CD4-positive, alpha-beta T cell (primary cell): Measurements from ENCODE around the gene DOP1B. TPM values are rescaled to one million over a fixed set of nuclear protein-coding genes. Genes with fewer than 3 reads are reported as not detected.

Experiments
- ATAC-seq: fragments of 200-7000 bp; cut with Tn5 transposase; one replicate; pipeline ENCODE4 v1.10.0; 2022; ENCODE audit warnings: mild to moderate bottlenecking; ENCODE audit not compliant: poor library complexity
- CTCF ChIA-PET: fragments of 350-600 bp; sonication (Branson Sonifier 250); formaldehyde crosslinking; loops from one replicate; lab custom pipeline; 2021; ENCODE audit warnings: antibody characterized with exemption, inconsistent platforms; lab: Charles Lee
- POLR2A ChIA-PET: fragments of 350-600 bp; sonication (Branson Sonifier 250); formaldehyde crosslinking; loops from one replicate; lab custom pipeline; 2021; ENCODE audit warnings: antibody characterized with exemption, inconsistent platforms; lab: Charles Lee
- DNase-seq, 14 experiments: peaks; one replicate each; pipeline ENCODE4 v3.0.0-alpha.2; 2013 to 2020; ENCODE audit warnings: mixed read lengths in 2 of 14
- H3K27ac ChIP-seq, 2 donors: one replicate each; pipeline versions ENCODE4 v1.5.1 to v1.7.0; 2013; ENCODE audit warnings: low read length in 2 of 2, low read depth in 1 of 2, mild to moderate bottlenecking in 1 of 2
- H3K27me3 ChIP-seq, 2 experiments: 1 replicate in 1 of 2; 2 replicates in 1 of 2; pipeline versions ENCODE4 v1.6.1 to v1.7.0; 2013; ENCODE audit warnings: low read length in 2 of 2, control low read depth in 1 of 2, mild to moderate bottlenecking in 1 of 2, moderate library complexity in 1 of 2; ENCODE audit not compliant: insufficient read depth in 2 of 2, control insufficient read depth in 1 of 2
- H3K36me3 ChIP-seq: one replicate; pipeline ENCODE4 v1.6.1; 2013; ENCODE audit warnings: low read length, control low read depth; ENCODE audit not compliant: insufficient read depth
- H3K4me1 ChIP-seq: one replicate; pipeline ENCODE4 v1.6.1; 2013; ENCODE audit warnings: low read length, control low read depth; ENCODE audit not compliant: insufficient read depth
- H3K4me3 ChIP-seq: one replicate; pipeline ENCODE4 v1.5.1; 2013; ENCODE audit warnings: mild to moderate bottlenecking, low read length, moderate library complexity
- H3K9me3 ChIP-seq, 2 experiments: 1 replicate in 1 of 2; 2 replicates in 1 of 2; pipeline versions ENCODE4 v1.6.1 to v1.7.0; 2013; ENCODE audit warnings: low read length in 2 of 2, mild to moderate bottlenecking in 2 of 2, control low read depth in 1 of 2, moderate library complexity in 1 of 2; ENCODE audit not compliant: control insufficient read depth in 1 of 2, insufficient read depth in 1 of 2
- H3K27ac Mint-ChIP-seq: one replicate; pipeline ENCODE4 v1.8.0; 2020; ENCODE audit warnings: mixed read lengths
- H3K27me3 Mint-ChIP-seq: one replicate; pipeline ENCODE4 v1.8.0; 2021; ENCODE audit warnings: mixed read lengths
- H3K36me3 Mint-ChIP-seq: one replicate; pipeline ENCODE4 v1.8.0; 2021; ENCODE audit warnings: low read depth, mixed read lengths
- H3K4me1 Mint-ChIP-seq: one replicate; pipeline ENCODE4 v1.8.0; 2021; ENCODE audit warnings: low read depth, mixed read lengths
- H3K4me3 Mint-ChIP-seq: one replicate; pipeline ENCODE4 v1.8.0; 2020; ENCODE audit warnings: mild to moderate bottlenecking, mixed read lengths
- H3K9me3 Mint-ChIP-seq: one replicate; pipeline ENCODE4 v1.8.0; 2020; ENCODE audit warnings: mixed read lengths
- CTCF ChIP-seq: fragments of 200-600 bp; IDR thresholded peaks from one replicate; pipeline ENCODE4 v1.8.0; 2022; ENCODE audit warnings: antibody characterized with exemption, mild to moderate bottlenecking
- intact Hi-C, 2 experiments: fragments of 100-400 bp; cut with DNase I in 1 of 2; cut with micrococcal nuclease in 1 of 2; formaldehyde crosslinking; loops; one replicate each; pipeline versions ENCODE4 v1.15.1 to v1.9.0; 2023 to 2025; cut with DNase I, micrococcal nuclease
- total RNA-seq, 174 experiments: library from RNA in 2 of 174; stranded (reverse) in 2 of 174; gene quantifications; one replicate each; pipeline ENCODE4 v1.2.3 and lab custom pipeline; 2021 to 2026

Gene DOP1B
- total RNA-seq, 2 experiments from 2014 or later = 11.0 to 12.7 TPM

- DNase-seq = no peak
- ChIA-PET CTCF (interaction anchor here (0.6 kb wide), 1 partner anchor 105 kb away, joined by 3 read pairs; no protein-coding TSS in a partner anchor), POLR2A (no interaction called here)
- no peaks in the 10 kb centered on the region for H3K9me3 ChIP-seq
- peaks cover 28% of the 10 kb centered on the region for H3K4me1 ChIP-seq
- H3K27me3 ChIP-seq = no peaks in the 10 kb centered on the region
- Mint-ChIP-seq H3K36me3 (peaks cover 35% of the 10 kb centered on the region), H3K27ac (peak overlapping the region; percentile 43), H3K4me1 (peaks cover 26% of the 10 kb centered on the region), H3K9me3 (no peaks in the 10 kb centered on the region), H3K4me3 (no peak overlapping the region), H3K27me3 (no peaks in the 10 kb centered on the region)
- H3K27ac ChIP-seq = no peak overlapping the region
- no peak for ATAC-seq
- peaks cover 25% of the 10 kb centered on the region for H3K36me3 ChIP-seq
- H3K4me3 ChIP-seq = no peak overlapping the region
- intact Hi-C loops = loop anchor here in 1 of 2 experiments (2.0 kb wide), 1 partner anchor 13 kb away; no protein-coding TSS in a partner anchor
- no peak for TF ChIP-seq CTCF
These were observed 15.2 kb downstream of the DOP1B start for GRCh38 chr21:36171741-36172331.

GRCh38 chr21:36174780-36175179 lies 18.2 kb downstream of the DOP1B start:
- ATAC-seq = no peak
- ChIA-PET POLR2A (interaction anchor here (1.3 to 2.7 kb wide), 6 partner anchors 8 to 146 kb away, joined by 3 to 24 read pairs (median 8); partner anchors contain the start of genes MORC3 and SETD4), CTCF (interaction anchor here (1.9 kb wide), 1 partner anchor 22 kb away, joined by 23 read pairs; no protein-coding TSS in a partner anchor)
- Histone ChIP-seq H3K36me3 (peaks cover 13% of the 10 kb centered on the region), H3K4me1 (peaks cover 28% of the 10 kb centered on the region), H3K27ac (no peak overlapping the region), H3K27me3 (no peaks in the 10 kb centered on the region), H3K9me3 (no peaks in the 10 kb centered on the region), H3K4me3 (no peak overlapping the region)
- intact Hi-C loops = no loop called here
- H3K36me3 Mint-ChIP-seq = peaks cover 22% of the 10 kb centered on the region
- H3K4me3 Mint-ChIP-seq = no peak overlapping the region
- no peak for TF ChIP-seq CTCF
- H3K9me3 Mint-ChIP-seq = no peaks in the 10 kb centered on the region
- no peaks in the 10 kb centered on the region for H3K27me3 Mint-ChIP-seq
- H3K4me1 Mint-ChIP-seq = peaks cover 33% of the 10 kb centered on the region
- H3K27ac Mint-ChIP-seq = peak overlapping the region; percentile 91
- DNase-seq = no peak

- Histone ChIP-seq H3K27ac (no peak overlapping the region), H3K4me1 (peaks cover 28% of the 10 kb centered on the region), H3K36me3 (peaks cover 4% of the 10 kb centered on the region), H3K27me3 (no peaks in the 10 kb centered on the region), H3K4me3 (no peak overlapping the region), H3K9me3 (no peaks in the 10 kb centered on the region)
- H3K4me1 Mint-ChIP-seq = peaks cover 33% of the 10 kb centered on the region
- ChIA-PET CTCF (no interaction called here), POLR2A (interaction anchor here (0.5 to 0.9 kb wide), 3 partner anchors 9 to 144 kb away, joined by 3 to 5 read pairs (median 3); partner anchors contain the start of gene MORC3)
- no peaks in the 10 kb centered on the region for H3K9me3 Mint-ChIP-seq
- ATAC-seq (no peak), DNase-seq (peak in 2 of 14 experiments; percentile 13 to 23)
- H3K36me3 Mint-ChIP-seq = peaks cover 14% of the 10 kb centered on the region
- intact Hi-C loops = no loop called here
- no peaks in the 10 kb centered on the region for H3K27me3 Mint-ChIP-seq
- no peak for TF ChIP-seq CTCF
- no peak overlapping the region for H3K4me3 Mint-ChIP-seq
- H3K27ac Mint-ChIP-seq = peak overlapping the region; percentile 75
These were observed 19.3 kb downstream of the DOP1B start for GRCh38 chr21:36175771-36176565.
